ENCODE measurements around the gene MBD3L5. TPM values are rescaled to one million over a fixed set of nuclear protein-coding genes. Genes with fewer than 3 reads are reported as not detected.
A peak's percentile ranks its signal among the peaks of the same experiment; 100 is the strongest.

Gene MBD3L5
- total and polyA plus RNA-seq, 9 of the 15 experiments (the other 6 are each of a cell fraction or from before 2014, with no cell fraction given), result not detected

GRCh38 chr19:7069042-7069903 lies 38.9 kb downstream of the MBD3L5 start, which contains the start of gene ZNF557 (continued):
- TF ChIP-seq E2F3 (CRISPR knock-in tag; IDR thresholded peaks at IDR 0.05), result no peak
- no peak for TF ChIP-seq ZNF740 (CRISPR knock-in tag; IDR thresholded peaks at IDR 0.05)
- no peak for TF ChIP-seq ZNF740 (tag; IDR thresholded peaks at IDR 0.05)
- no peak for TF ChIP-seq BRF2 (IDR thresholded peaks at IDR 0.05; ENCODE audit: borderline replicate concordance, insufficient read depth, insufficient read length)
- no peak for TF ChIP-seq PREB (CRISPR knock-in tag; IDR thresholded peaks at IDR 0.05)
- TF ChIP-seq ZNF184 (CRISPR knock-in tag; IDR thresholded peaks at IDR 0.05), result no peak
- peak; percentile 15; the same call in 1 of the 2 replicates for TF ChIP-seq JUND (IDR thresholded peaks at IDR 0.05; ENCODE audit: borderline replicate concordance, low read depth, low read length)
- TF ChIP-seq JUND (tag; IDR thresholded peaks at IDR 0.05; ENCODE audit: borderline replicate concordance, low read depth, low read length), result no peak; the same call in 2 of the 3 replicates
- no peak for TF ChIP-seq THRAP3 (IDR thresholded peaks at IDR 0.05; ENCODE audit: borderline replicate concordance)
- TF ChIP-seq ZNF140 (CRISPR knock-in tag; IDR thresholded peaks at IDR 0.05), result no peak
- TF ChIP-seq ATF7 (IDR thresholded peaks at IDR 0.05), result peak; percentile 75
- TF ChIP-seq HDAC8 (tag; IDR thresholded peaks at IDR 0.05), result no peak
- TF ChIP-seq ZFP91 (CRISPR knock-in tag; IDR thresholded peaks at IDR 0.05), result no peak
- TF ChIP-seq SNRNP70 (optimal IDR thresholded peaks at IDR 0.05; ENCODE audit: low read depth, low read length), result no peak
- peak in 1 of 2 experiments; percentile 27 for TF ChIP-seq AFF1 (IDR thresholded peaks at IDR 0.05; ENCODE audit: low read depth in 1 of 2, partially characterized antibody in 2 of 2)
- TF ChIP-seq ATF3 (IDR thresholded peaks at IDR 0.05), result no peak
- TF ChIP-seq ATF3 (CRISPR knock-in tag; conservative IDR thresholded peaks at IDR 0.05), result no peak

Data from K562 (cell line).